HFF-Myc (cell line): Measurements from ENCODE around the gene CDH13.

Experiments used
- DNase-seq: peaks from one replicate; pipeline ENCODE4 v3.0.0-alpha.2; 2011; ENCODE audit warnings: low read depth; ENCODE audit errors: extremely low read depth
- H3K4me3 ChIP-seq: replicated peaks from 2 replicates; pipeline ENCODE4 v1.5.1; 2011; ENCODE audit warnings: low read depth, mild to moderate bottlenecking, control low read depth, low read length
- TF ChIP-seq, protein P1 (sequence below): IDR thresholded peaks from 2 replicates; pipeline ENCODE4 v1.5.1; 2012; ENCODE audit warnings: mild to moderate bottlenecking, low read depth, low read length, control low read depth; ENCODE audit errors: missing control alignments

Gene CDH13

DNA sequence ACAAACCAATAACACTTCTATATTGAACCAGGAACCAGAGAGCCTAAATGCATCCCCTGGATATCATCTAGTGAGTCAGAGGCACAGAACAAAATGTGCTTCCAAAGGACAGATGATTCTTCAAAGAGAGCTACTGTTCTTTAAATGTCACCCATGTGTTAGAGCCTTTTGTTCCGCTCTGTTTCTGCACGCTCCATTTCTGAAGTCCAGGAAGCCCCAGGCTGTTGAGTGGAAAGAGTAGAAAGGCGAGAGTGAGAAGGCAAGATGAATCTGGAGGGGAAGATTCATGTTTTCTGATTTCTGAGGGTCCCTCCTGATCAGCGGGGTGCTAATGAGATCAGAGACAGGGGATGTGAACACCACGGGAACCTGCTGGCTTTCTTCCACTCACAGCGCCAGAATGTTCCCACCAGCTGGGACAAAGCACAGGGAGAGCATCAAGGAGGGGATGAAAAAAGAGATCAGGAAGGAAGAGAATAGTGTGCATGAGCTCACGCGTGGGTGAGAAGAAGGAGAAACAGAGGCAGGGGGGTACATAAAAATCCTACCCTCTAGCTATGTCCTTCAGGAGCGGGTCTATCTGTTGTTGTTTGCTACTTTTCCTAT, 621.1 kb downstream of the CDH13 start:
- TF ChIP-seq, protein P1, sequence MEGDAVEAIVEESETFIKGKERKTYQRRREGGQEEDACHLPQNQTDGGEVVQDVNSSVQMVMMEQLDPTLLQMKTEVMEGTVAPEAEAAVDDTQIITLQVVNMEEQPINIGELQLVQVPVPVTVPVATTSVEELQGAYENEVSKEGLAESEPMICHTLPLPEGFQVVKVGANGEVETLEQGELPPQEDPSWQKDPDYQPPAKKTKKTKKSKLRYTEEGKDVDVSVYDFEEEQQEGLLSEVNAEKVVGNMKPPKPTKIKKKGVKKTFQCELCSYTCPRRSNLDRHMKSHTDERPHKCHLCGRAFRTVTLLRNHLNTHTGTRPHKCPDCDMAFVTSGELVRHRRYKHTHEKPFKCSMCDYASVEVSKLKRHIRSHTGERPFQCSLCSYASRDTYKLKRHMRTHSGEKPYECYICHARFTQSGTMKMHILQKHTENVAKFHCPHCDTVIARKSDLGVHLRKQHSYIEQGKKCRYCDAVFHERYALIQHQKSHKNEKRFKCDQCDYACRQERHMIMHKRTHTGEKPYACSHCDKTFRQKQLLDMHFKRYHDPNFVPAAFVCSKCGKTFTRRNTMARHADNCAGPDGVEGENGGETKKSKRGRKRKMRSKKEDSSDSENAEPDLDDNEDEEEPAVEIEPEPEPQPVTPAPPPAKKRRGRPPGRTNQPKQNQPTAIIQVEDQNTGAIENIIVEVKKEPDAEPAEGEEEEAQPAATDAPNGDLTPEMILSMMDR = no peak
- H3K4me3 ChIP-seq = no peak overlapping the region
- no peak for DNase-seq

GRCh38 chr16:83248735-83249463, 622.1 kb downstream of the CDH13 start:
- H3K4me3 ChIP-seq = no peak overlapping the region
- no peak for DNase-seq
- TF ChIP-seq, protein P1 = no peak

DNA sequence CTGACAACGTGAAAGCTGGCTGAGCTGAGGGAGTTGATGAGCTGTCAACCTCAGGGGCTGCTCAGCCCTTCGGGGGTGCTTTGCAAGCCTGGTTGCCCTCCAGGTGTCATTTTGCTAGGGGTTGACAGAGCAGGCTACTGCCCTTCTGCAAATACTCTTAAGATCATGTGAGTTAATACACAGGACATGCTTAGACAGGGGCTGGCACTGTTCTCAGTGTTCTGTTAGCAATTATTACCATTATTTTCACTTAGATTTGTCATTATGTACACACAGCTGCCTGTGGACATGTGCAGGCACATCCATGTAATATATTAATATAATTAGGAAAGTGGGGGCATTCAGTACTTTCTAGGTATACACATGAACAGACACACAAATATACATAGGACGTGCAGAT, 626.8 kb downstream of the CDH13 start:
- DNase-seq = no peak
- TF ChIP-seq, protein P1 = no peak
- no peak overlapping the region for H3K4me3 ChIP-seq

DNA sequence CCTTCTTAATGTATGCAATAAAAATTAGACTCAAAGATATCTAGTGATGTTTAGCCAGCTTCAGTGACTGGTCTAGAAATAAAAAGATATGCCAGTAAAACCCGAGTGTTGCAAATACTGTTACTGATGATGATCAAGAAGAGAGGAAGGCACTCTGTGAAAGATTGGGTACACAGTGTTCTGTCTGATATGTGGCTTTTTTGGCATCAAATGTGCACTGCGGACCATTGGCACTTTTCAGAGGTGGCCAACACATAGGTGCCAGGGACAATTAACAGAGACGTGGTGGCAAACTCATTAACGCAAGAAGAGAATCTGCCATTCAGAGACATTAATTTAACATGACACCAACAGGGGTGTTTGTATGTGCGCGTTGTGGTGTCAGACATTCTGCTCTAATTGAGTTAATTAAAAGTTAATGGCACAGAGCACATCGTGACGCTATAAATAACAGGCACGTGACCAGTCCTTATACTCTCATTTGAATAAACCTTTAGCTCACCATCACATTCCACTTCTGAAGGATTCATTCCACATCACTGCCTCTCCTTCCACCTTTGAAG, 631.7 kb downstream of the CDH13 start:
- TF ChIP-seq, protein P1 = no peak
- no peak overlapping the region for H3K4me3 ChIP-seq
- DNase-seq = no peak

- H3K4me3 ChIP-seq = no peak overlapping the region
- DNase-seq = no peak
- TF ChIP-seq, protein P1 = no peak
Observed at GRCh38 chr16:83266848-83267553, 640.2 kb downstream of the CDH13 start.

GRCh38 chr16:83268169-83268568, 641.4 kb downstream of the CDH13 start:
- TF ChIP-seq, protein P1 = no peak
- H3K4me3 ChIP-seq = no peak overlapping the region
- no peak for DNase-seq
